Neural cell (in vitro differentiated cells): ENCODE results near the gene MINK1. TPM values are rescaled to one million over a fixed set of nuclear protein-coding genes. Genes with fewer than 3 reads are reported as not detected.

ENCODE experiments used
- H2AFZ ChIP-seq: fragments of 200-600, 300-800 bp; sonication (generic), shearing (Covaris generic); 2 replicates; pipeline ENCODE4 v1.6.0; 2014; ENCODE audit warnings: low read depth, mild to moderate bottlenecking, antibody characterized with exemption, low read length, moderate library complexity
- H3F3A ChIP-seq: fragments of 200-600 bp; shearing (Covaris generic); 2 replicates; pipeline ENCODE4 v1.6.1; 2016; ENCODE audit warnings: mild to moderate bottlenecking, moderate library complexity, mixed read lengths, antibody characterized with exemption, low read length; ENCODE audit not compliant: insufficient read depth, poor library complexity, severe bottlenecking
- H3K27ac ChIP-seq: fragments of 200-600, 300-800 bp; sonication (generic), shearing (Covaris generic); 2 replicates; pipeline ENCODE4 v1.5.1; 2014; ENCODE audit warnings: mild to moderate bottlenecking, low read length, moderate library complexity
- H3K27me3 ChIP-seq: fragments of 300-800, 200-600 bp; sonication (generic), shearing (Covaris generic); 2 replicates; pipeline ENCODE4 v1.6.0; 2014; ENCODE audit warnings: mild to moderate bottlenecking, low read depth, low read length, moderate library complexity; ENCODE audit not compliant: insufficient read depth
- H3K36me3 ChIP-seq: fragments of 300-800, 200-600 bp; sonication (generic), shearing (Covaris generic); 2 replicates; pipeline ENCODE4 v1.5.1; 2014; ENCODE audit warnings: mild to moderate bottlenecking, antibody characterized with exemption, low read length, moderate library complexity; ENCODE audit not compliant: insufficient read depth
- H3K4me2 ChIP-seq: fragments of 300-800, 200-600 bp; sonication (generic), shearing (Covaris generic); 2 replicates; pipeline ENCODE4 v1.6.0; 2014; ENCODE audit warnings: mild to moderate bottlenecking, low read length
- H3K4me3 ChIP-seq: fragments of 300-800, 200-600 bp; sonication (generic), shearing (Covaris generic); 2 replicates; pipeline ENCODE4 v1.5.1; 2014; ENCODE audit warnings: mild to moderate bottlenecking, low read length, moderate library complexity
- H3K79me2 ChIP-seq: fragments of 200-600 bp; shearing (Covaris generic); replicated peaks from 2 replicates; pipeline ENCODE4 v1.6.0; 2014; ENCODE audit warnings: mild to moderate bottlenecking, low read length, moderate library complexity; ENCODE audit not compliant: insufficient read depth
- H3K9ac ChIP-seq: fragments of 300-800, 200-600 bp; sonication (generic), shearing (Covaris generic); 2 replicates; pipeline ENCODE4 v1.6.1; 2016; ENCODE audit warnings: mild to moderate bottlenecking, low read length, mixed read lengths
- H3K9me2 ChIP-seq: fragments of 200-600 bp; shearing (Covaris generic); 2 replicates; pipeline ENCODE4 v1.6.1; 2016; ENCODE audit warnings: mild to moderate bottlenecking, low read length, mixed read lengths; ENCODE audit not compliant: insufficient read depth
- H3K9me3 ChIP-seq: fragments of 200-600, 300-800 bp; sonication (generic), shearing (Covaris generic); 2 replicates; pipeline ENCODE4 v1.6.1; 2016; ENCODE audit warnings: mild to moderate bottlenecking, mixed run types, low read length, moderate library complexity, mixed read lengths
- H4K20me1 ChIP-seq: fragments of 200-600 bp; shearing (Covaris generic); 2 replicates; pipeline ENCODE4 v1.6.1; 2016; ENCODE audit warnings: mild to moderate bottlenecking, mixed run types; ENCODE audit not compliant: insufficient read depth
- EP300 ChIP-seq: fragments of 450-650 bp; conservative IDR thresholded peaks from 2 replicates; pipeline ENCODE4 v1.6.1; 2014; ENCODE audit warnings: antibody characterized with exemption, mild to moderate bottlenecking, moderate library complexity; ENCODE audit not compliant: poor library complexity, severe bottlenecking
- EZH2 ChIP-seq: fragments of 200-600, 300-800 bp; shearing (Covaris generic), sonication (generic); IDR thresholded peaks from 2 replicates; pipeline ENCODE4 v1.6.1; 2014; ENCODE audit warnings: antibody characterized with exemption, low read length, borderline replicate concordance, mild to moderate bottlenecking; ENCODE audit not compliant: insufficient read depth, poor library complexity, severe bottlenecking
- MXI1 ChIP-seq: fragments of 450-650 bp; conservative IDR thresholded peaks from 2 replicates; pipeline ENCODE4 v1.6.1; 2014; ENCODE audit warnings: antibody characterized with exemption, mild to moderate bottlenecking; ENCODE audit not compliant: poor library complexity, severe bottlenecking
- POLR2AphosphoS5 ChIP-seq: IDR thresholded peaks from 2 replicates; pipeline ENCODE4 v1.6.1; 2012
- RAD21 ChIP-seq: fragments of 450-650 bp; conservative IDR thresholded peaks from 2 replicates; pipeline ENCODE4 v1.6.1; 2014; ENCODE audit warnings: antibody characterized with exemption, mild to moderate bottlenecking, moderate library complexity
- SMC3 ChIP-seq: fragments of 450-650 bp; conservative IDR thresholded peaks from 2 replicates; pipeline ENCODE4 v1.6.1; 2014; ENCODE audit warnings: antibody characterized with exemption, mild to moderate bottlenecking, moderate library complexity; ENCODE audit not compliant: poor library complexity
- TAF1 ChIP-seq: IDR thresholded peaks from 2 replicates; pipeline ENCODE4 v1.6.1; 2012; ENCODE audit warnings: low read depth
- polyA plus RNA-seq: library from polyadenylated mRNA; depleted of rRNA; stranded (reverse); fragments of >200 nt; gene quantifications from 2 replicates; pipeline ENCODE4 v1.2.3, GENCODE V29; 2014
- TF ChIP-seq, protein P1 (sequence below): fragments of 450-650 bp; IDR thresholded peaks from 2 replicates; pipeline ENCODE4 v1.5.1; 2014; ENCODE audit warnings: antibody characterized with exemption, mild to moderate bottlenecking, moderate library complexity; ENCODE audit not compliant: poor library complexity, severe bottlenecking
- TF ChIP-seq, protein P2 (sequence below): IDR thresholded peaks from 2 replicates; pipeline ENCODE4 v1.6.1; 2012; ENCODE audit warnings: borderline replicate concordance

Gene MINK1
- polyA plus RNA-seq, 1 donor from 2014 or later = 38.1 TPM

DNA sequence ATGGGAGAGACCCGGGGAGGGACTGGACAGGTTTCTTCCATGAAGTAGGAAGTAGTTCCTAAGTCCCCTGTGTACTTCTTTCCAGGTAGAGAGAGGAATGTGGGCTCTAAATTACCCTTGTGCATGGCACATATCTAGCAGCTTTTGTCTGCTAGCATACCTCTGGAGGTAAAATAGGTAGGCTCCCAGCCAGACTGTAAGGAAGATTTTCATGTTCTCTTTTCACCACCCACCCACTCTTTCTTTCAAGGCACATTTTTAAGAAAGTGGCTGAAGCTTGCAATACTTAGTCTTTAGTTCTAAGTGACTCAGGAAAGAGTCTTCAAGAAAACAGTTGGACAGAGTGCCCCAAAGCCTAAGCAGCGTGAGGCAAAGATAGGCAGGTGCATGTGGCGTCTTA, 9.2 kb downstream of the MINK1 start:
- H3K27ac ChIP-seq = no peak overlapping the region
- no peak overlapping the region for H3K4me2 ChIP-seq
- no peaks in the 10 kb centered on the region for H4K20me1 ChIP-seq
- TF ChIP-seq TAF1 = no peak
- TF ChIP-seq MXI1 = no peak
- no peak for TF ChIP-seq EP300
- TF ChIP-seq POLR2AphosphoS5 = no peak
- TF ChIP-seq, protein P1, sequence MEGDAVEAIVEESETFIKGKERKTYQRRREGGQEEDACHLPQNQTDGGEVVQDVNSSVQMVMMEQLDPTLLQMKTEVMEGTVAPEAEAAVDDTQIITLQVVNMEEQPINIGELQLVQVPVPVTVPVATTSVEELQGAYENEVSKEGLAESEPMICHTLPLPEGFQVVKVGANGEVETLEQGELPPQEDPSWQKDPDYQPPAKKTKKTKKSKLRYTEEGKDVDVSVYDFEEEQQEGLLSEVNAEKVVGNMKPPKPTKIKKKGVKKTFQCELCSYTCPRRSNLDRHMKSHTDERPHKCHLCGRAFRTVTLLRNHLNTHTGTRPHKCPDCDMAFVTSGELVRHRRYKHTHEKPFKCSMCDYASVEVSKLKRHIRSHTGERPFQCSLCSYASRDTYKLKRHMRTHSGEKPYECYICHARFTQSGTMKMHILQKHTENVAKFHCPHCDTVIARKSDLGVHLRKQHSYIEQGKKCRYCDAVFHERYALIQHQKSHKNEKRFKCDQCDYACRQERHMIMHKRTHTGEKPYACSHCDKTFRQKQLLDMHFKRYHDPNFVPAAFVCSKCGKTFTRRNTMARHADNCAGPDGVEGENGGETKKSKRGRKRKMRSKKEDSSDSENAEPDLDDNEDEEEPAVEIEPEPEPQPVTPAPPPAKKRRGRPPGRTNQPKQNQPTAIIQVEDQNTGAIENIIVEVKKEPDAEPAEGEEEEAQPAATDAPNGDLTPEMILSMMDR = no peak
- TF ChIP-seq RAD21 = no peak
- no peak for TF ChIP-seq EZH2
- TF ChIP-seq, protein P2, sequence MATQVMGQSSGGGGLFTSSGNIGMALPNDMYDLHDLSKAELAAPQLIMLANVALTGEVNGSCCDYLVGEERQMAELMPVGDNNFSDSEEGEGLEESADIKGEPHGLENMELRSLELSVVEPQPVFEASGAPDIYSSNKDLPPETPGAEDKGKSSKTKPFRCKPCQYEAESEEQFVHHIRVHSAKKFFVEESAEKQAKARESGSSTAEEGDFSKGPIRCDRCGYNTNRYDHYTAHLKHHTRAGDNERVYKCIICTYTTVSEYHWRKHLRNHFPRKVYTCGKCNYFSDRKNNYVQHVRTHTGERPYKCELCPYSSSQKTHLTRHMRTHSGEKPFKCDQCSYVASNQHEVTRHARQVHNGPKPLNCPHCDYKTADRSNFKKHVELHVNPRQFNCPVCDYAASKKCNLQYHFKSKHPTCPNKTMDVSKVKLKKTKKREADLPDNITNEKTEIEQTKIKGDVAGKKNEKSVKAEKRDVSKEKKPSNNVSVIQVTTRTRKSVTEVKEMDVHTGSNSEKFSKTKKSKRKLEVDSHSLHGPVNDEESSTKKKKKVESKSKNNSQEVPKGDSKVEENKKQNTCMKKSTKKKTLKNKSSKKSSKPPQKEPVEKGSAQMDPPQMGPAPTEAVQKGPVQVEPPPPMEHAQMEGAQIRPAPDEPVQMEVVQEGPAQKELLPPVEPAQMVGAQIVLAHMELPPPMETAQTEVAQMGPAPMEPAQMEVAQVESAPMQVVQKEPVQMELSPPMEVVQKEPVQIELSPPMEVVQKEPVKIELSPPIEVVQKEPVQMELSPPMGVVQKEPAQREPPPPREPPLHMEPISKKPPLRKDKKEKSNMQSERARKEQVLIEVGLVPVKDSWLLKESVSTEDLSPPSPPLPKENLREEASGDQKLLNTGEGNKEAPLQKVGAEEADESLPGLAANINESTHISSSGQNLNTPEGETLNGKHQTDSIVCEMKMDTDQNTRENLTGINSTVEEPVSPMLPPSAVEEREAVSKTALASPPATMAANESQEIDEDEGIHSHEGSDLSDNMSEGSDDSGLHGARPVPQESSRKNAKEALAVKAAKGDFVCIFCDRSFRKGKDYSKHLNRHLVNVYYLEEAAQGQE = no peak
- no peak for TF ChIP-seq SMC3
- no peaks in the 10 kb centered on the region for H3F3A ChIP-seq
- no peak overlapping the region for H3K4me3 ChIP-seq
- no peaks in the 10 kb centered on the region for H3K9me3 ChIP-seq
- no peaks in the 10 kb centered on the region for H3K27me3 ChIP-seq
- H3K9me2 ChIP-seq = no peaks in the 10 kb centered on the region
- no peaks in the 10 kb centered on the region for H3K36me3 ChIP-seq
- no peak overlapping the region for H2AFZ ChIP-seq
- H3K9ac ChIP-seq = no peak overlapping the region
- peaks cover 33% of the 10 kb centered on the region for H3K79me2 ChIP-seq

- Histone ChIP-seq H3K27ac (no peak overlapping the region), H3K27me3 (no peaks in the 10 kb centered on the region), H3K4me2 (no peak overlapping the region), H4K20me1 (no peaks in the 10 kb centered on the region), H3K9me3 (no peaks in the 10 kb centered on the region), H3K9me2 (no peaks in the 10 kb centered on the region), H3F3A (no peaks in the 10 kb centered on the region), H2AFZ (no peak overlapping the region), H3K4me3 (no peak overlapping the region), H3K36me3 (no peaks in the 10 kb centered on the region), H3K79me2 (peaks cover 25% of the 10 kb centered on the region), H3K9ac (no peak overlapping the region)
- TF ChIP-seq, protein P2 = no peak
- TF ChIP-seq EZH2 (no peak), EP300 (no peak), MXI1 (no peak), POLR2AphosphoS5 (no peak), TAF1 (no peak)
Observed at GRCh38 chr17:4843321-4844000, 10.3 kb downstream of the MINK1 start.
